ENCODE data around the gene MYO3A.
"Not testable (repeated sequence)": the region's sequence is repeated elsewhere in the genome, so short reads cannot be mapped to it uniquely, and the experiment has no call there.

Gene MYO3A

DNA sequence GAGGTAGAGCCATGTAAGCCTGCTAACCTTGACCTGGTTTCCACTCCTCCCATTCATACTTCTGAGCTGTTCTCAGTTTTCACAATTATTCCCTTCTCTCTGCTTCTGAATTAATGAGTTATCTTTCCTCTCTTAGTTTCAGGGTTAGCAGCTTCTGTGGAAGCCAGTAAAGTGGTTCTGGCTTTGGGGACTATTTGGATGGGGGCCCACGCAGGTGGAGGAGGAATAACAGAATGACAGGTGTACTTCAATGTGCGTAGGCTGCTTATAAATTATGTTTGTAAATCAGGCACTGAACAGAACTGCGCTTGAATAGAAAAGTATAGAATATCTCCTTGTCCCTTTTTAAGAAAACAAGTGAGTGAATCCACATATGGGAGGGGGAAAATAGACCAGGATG lies 153.6 kb downstream of the MYO3A start:
- DNase-seq (ENCODE audit: low read depth in 2 of 3, low spot score in 2 of 3) = no peak

DNA sequence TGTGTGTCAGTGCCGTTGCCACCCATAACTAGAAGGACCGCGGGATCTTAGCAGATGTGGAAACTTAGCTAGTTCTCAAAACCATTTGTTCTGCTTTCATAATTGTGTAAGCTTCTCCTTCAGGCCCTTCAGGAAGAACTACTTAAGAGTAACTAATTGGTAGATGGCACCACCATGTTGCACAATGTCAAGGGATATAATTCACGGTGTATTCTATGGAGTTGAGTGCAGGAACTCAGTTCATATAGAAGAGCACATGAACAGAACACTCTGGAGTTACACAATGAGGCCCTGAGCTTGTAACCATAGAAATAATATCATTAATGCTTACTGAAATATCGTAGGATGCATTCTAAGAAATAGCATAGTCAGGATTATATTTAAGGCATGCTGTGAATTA lies 156.0 kb downstream of the MYO3A start:
- DNase-seq (ENCODE audit: low read depth in 2 of 3, low spot score in 2 of 3) = no peak

DNA sequence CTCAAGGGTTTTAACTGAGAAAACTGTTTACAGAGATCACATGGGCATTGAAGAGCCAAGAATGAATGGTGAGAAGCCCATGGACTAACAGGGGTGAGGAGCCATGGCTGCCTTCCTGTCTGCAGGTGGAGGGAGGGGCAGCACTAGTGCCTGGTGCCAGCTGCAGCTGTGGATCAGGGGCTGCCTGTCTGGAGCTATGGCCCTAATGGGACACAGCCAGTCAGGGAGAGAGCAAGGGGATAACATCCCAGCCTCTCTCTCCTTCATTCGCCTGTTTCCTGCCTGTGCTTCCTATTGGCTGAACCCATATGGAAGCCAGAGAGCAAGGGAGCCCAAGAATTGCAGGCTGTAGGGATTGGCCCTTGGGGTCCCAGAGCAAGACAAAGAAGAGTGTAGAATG lies 156.7 kb downstream of the MYO3A start:
- no peak for DNase-seq (ENCODE audit: low read depth in 2 of 3, low spot score in 2 of 3)

DNA sequence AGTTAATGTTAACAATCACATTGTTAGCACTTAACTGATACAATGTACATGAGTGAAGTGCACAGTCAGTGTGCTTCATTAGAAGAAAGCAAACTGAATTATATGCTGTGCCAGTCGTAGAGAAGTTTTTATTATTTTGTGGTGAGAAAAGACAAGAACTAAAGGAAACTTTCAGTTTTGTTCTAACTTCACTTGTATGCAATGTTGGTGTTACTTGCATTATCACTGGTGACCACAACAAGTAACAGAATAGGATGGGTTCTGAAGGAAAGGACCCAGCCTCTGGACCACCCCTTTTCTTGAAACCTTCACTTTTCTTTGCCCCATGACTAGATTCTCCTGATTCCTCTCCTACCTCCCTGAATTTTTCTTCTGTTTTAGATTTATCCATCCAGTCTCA lies 159.2 kb downstream of the MYO3A start:
- no peak for DNase-seq (ENCODE audit: low read depth in 2 of 3, low spot score in 2 of 3)

DNA sequence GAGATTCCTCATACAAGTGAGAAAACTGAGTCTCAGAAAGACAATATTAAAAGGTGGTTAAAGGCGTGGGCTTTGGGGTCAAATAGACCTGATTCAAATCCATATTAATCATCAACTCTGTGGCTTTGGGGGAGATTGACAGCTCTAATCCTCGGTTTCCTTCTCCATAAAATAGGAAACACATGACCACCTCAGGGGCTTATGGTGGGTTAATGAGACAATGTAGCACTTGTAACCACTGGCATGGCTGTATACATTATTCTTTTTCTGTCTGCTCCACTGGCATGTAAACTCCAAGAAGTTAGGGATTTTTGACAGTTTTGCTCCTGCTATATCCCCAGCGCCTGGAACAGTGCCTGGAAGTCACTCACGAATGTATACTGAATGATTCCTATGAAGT lies 161.8 kb downstream of the MYO3A start:
- DNase-seq (ENCODE audit: low read depth in 2 of 3, low spot score in 2 of 3) = no peak

DNA sequence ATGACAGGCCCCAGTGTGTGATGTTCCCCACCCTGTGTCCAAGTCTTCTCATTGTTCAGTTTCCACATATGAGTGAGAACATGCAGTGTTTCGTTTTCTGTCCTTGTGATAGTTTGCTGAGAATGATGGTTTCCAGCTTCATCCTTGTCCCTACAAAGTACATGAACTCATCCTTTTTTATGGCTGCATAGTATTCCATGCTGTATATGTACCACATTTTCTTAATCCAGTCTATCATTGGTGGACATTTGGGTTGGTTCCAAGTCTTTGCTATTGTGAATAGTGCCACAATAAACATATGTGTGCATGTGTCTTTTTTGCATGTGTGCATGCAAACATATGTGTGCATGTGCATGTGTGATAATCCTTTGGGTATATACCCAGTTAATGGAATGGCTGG lies 163.5 kb downstream of the MYO3A start:
- not testable (repeated sequence) for DNase-seq (ENCODE audit: low read depth in 2 of 3, low spot score in 2 of 3)

DNA sequence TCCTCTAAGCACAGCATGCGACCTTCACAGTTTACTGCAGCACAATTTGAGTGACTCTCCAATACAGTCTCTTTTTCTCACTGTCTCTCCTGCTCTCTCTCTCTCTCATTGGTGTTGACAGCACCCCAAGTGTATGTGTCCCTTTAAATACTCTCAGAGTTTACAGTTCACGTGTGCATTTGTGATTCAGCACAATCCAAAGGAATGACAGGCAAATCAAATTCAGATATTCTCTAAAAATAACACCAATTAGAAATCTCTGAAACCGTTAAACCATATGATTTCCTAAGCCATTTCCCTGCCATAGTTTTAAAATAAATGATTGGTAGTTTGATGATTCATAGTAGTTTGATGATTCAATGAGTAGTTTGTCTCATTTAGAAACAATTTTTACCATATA lies 178.5 kb downstream of the MYO3A start:
- no peak for DNase-seq (ENCODE audit: low read depth in 2 of 3, low spot score in 2 of 3)

DNA sequence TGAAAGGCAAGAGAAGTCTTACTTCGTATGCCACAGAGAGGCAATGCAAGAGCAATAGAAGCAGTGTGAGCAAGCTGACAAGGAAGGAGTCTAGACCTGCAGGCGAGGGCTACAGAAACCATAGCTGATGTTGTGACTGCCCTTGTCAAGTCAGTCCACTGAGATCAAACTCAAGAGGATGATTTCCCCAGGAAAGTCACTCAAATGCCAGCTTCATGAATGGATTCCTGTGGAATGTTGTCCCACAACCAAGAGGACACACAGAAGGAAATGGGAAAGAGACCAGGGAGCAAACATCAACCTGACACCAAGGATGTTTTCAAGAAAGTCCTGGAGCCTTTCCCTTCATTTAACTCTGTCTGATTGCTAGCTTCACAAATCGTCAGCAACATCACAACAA lies 204.6 kb downstream of the MYO3A start:
- no peak for DNase-seq (ENCODE audit: low read depth in 2 of 3, low spot score in 2 of 3)

DNA sequence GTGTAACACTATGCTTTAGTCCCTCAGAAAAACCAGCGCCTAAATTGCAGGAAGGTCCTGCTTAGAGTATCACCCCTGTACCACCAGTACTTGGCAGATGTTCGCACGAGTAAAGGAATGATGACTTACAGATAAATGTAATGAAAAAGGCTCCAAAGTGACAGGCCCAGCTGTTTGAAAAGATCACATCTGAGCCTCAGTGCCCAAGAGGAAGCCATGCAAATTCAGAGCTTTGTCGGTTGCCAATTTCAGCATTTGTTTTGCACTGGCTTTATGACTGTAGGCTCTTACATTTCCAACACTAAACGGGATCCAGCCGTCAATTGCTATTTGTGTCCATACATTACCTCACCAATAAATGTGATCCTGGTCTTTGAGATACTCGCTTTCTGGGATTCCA lies 222.0 kb downstream of the MYO3A start:
- no peak for DNase-seq (ENCODE audit: low read depth in 2 of 3, low spot score in 2 of 3)

DNA sequence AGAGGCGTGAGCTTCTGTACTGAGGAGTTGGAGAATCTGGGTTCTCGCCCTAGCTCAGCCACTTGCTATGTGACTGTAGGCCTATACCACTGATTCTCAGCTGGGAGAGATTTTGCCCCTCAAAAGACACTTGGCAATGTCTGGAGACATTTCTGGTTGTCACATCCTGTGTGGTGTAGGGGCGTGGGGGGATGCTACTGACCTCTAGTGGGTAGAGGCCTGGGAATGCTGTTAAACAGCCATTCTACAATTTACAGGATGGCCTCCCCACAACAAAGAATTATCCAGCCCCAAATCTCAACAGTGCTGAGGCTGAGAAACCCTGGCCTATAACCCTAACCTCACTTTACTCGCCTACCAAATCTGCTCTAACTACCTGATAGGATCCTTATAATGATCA lies 223.7 kb downstream of the MYO3A start:
- DNase-seq (ENCODE audit: low read depth in 2 of 3, low spot score in 2 of 3) = no peak

DNA sequence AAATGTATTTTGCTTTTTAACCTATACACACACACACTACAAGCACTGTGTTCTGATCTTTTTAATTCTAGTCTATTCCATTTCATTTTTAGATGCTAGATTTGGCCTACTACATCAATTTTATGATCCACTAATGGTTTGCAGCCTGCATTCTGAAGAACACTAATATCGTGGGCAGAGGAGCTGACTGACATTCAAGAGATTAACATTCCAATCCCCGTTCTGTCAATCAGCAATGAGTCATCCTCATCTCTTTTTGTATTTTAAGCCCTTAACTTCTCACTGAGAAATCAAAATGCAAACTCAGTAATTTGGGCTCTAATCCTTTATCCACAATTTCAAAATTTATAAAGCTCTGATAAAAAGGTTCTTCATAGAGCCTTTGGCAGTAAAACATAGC lies 235.4 kb downstream of the MYO3A start:
- DNase-seq (ENCODE audit: low read depth in 2 of 3, low spot score in 2 of 3) = no peak

DNA sequence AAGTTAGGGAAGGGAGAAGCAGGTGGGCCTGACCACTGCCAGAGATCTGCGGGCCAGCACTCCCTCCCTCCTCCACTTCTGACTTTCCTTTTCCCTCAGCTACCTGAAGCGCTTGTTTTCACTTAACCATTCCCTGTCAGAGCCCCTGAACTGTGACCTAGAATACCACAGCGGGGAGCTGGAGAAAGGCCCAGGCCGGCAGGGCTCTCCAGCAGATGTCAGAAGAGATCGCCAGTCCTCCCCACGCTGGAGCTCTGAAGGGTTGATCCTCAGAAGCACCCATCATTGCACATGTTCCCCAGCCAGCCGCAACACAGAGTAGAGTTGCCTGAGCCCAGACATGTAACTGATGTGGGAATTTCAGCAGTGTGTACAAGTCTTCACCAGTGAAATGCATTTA lies 238.1 kb downstream of the MYO3A start:
- no peak for DNase-seq (ENCODE audit: low read depth in 2 of 3, low spot score in 2 of 3)

DNA sequence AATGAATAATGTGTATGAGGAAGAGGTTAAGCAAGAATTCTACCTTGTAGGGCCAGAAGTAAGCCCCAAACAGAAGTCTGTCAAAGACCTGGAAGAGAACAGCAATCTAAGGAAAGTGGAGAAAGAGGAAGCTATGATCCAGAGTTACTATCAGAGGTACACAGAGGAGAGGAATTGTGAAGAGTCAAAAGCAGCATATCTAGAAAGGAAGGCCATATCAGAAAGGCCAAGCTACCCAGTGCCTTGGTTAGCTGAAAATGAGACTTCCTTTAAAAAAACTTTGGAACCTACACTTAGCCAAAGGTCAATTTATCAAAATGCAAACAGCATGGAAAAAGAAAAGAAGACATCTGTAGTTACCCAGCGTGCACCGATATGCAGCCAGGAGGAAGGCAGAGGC lies 239.8 kb downstream of the MYO3A start:
- DNase-seq (ENCODE audit: low read depth in 2 of 3, low spot score in 2 of 3) = no peak

DNA sequence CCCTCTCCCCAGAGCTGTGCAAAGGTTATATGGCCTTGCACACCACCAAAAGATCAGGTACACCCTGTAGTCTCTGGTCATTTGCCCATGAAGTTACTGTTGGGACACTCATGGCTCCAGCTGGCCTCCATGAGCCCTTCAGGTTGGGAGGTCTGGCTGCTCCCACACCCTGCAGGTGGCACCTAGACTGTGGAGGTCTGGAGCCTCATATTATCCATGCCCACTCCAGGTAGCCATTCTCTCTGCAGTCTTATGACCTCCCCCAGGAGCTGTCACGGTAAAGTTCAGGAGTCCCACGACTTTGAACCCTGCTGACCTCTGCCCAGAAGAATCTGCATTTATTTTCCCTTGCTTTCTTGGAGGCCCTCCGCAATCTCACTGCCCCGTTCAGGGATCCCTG lies 243.3 kb downstream of the MYO3A start:
- no peak for DNase-seq (ENCODE audit: low read depth in 2 of 3, low spot score in 2 of 3)

DNA sequence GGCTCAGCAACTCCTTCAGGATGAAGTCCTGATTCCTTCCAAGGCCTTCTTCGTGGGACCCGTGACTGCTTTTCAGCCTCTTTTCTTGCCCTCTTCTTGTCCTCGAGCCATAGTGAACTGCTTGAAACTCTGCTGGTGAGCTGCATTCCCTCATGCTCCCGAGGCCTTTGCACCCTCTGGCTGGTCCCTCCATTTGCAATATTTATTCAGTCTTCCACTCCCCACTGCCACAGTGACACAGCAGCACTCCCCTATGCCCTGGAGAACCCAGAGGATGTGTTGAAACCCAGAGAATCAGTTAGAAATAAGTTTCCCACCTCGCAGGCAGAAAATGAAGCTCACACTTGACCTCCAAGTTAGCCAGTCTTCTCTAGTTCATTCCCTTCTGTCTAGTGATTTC lies 260.2 kb downstream of the MYO3A start:
- DNase-seq (ENCODE audit: low read depth in 2 of 3, low spot score in 2 of 3) = no peak

DNA sequence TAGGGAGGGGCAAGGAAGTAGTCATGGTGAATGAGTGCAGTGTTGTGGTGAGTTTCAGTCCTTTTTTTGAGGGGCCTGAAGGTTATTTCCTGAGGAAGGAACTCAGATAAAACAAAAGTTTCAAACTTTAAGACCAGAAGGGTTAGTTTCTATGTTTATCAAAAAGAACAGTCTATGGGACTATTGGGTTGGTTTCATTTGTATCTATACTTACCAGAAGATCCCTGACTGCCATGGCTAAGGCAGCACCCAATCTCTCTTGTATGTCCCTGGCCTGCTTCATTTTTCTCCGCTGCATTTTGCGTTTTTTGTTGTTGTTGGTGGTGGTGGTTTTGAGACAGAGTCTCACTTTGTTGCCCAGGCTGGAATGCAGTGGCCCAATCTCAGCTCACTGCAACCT lies 263.2 kb downstream of the MYO3A start:
- DNase-seq (ENCODE audit: low read depth in 2 of 3, low spot score in 2 of 3) = no peak

DNA sequence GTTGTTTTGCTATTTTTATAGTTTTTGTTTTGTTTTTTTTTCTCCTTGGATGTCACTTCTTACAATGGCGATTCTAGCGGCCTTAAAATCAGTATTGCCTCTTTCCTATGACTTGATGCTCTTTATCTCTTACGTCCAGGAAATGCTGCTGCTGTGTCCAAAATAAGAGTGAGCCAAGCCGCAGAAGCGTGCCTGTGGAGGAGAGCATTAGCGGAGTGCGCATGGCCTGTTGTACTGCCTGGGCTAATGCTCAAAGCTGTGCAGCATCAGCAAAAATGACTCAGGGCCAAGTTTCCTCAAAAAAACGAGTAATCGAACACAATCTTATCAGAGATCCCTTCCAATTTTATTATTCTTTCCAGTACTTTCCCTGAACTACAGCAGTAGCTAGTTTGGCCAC lies 264.1 kb downstream of the MYO3A start:
- DNase-seq (ENCODE audit: low read depth in 2 of 3, low spot score in 2 of 3) = no peak

DNA sequence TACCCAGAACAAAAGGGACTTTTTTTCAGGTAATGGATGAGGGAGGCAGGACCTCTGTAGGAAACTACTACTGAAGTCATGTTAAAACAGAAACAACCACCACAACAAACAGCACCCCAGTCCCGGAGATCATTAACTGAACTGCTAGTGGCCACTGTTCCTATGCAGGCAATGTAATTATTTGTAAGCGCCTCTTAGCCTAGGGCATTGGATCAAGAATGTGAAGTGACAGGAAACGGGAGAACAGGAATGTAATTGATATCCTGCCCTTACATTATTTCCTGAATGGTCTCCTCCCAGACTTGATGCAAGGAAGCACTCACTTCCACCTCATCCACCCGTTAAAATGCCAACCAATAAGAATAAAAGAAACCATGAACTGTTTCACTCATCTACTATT lies 265.8 kb downstream of the MYO3A start:
- DNase-seq (ENCODE audit: low read depth in 2 of 3, low spot score in 2 of 3) = no peak

DNA sequence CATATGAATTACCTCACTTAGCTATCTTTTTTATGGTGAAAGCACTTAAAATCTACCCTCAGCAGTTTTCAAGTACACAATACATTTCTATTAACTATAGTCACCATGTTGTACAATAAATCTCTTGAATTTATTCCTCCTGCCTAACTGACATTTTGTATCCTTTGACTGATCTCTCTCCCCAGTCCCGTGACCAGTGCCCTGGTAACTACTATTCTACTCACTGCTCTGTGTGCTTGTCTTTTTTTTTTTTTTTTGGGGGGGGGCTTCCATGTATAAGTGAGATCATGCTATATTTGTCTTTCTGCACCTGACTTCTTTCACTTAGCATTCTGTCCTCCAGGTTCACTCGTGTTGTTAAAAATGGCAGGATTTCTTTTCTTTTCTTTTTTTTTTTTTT lies 271.2 kb downstream of the MYO3A start:
- DNase-seq (ENCODE audit: low read depth in 2 of 3, low spot score in 2 of 3) = no peak

DNA sequence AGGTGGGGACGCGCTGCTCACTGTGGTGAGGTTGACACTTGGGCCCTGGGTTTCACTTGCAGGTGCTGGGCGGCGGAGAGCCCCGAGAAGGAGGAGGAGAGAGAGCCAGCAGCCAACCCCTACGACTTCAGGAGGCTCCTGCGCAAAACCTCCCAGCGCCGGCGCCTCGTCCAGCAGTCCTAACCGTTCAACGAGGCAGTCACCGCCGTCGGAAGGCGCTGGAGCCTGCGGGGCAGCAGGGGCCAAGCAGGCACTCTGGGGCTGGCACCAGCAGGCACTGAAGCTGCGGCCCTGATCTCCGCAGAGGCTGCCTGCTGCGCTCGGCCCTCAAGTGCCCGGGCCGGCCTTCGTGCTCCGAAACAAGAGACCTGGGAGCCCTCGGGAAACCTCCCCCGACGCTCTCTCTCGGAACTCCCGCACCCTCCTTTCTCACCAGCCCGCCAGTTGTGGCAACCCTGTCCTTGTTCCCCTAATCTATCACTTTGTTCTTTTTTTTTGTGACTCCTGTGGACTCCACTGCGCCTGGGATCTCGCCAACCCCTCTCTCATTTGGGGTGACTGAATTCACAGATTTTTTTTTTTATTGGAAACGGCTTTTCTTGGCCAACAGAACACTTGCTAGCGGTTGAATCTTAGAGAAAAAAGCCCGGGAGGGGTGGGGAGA lies 277.9 kb downstream of the MYO3A start:
- no peak for DNase-seq (ENCODE audit: low read depth in 2 of 3, low spot score in 2 of 3)

DNA sequence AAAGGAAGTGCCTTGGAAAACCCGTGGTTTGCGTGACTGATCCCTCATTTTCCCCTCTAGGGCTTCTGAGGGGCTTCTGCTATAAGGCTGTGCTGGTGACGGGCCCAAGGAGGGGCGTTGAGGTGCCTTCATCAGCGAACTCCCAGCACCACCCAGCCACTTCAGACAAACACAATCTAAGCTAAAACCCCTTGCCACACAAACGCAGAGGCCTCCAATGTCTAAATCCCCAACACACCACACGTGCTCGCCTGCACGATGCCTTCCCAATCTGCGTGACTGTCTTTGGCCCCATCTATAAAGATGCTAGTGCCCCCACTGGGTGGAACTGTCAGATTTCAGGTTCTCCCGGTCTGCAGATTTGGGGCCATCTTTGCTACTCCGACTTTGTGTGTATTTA lies 278.5 kb downstream of the MYO3A start:
- no peak for DNase-seq (ENCODE audit: low read depth in 2 of 3, low spot score in 2 of 3)

DNA sequence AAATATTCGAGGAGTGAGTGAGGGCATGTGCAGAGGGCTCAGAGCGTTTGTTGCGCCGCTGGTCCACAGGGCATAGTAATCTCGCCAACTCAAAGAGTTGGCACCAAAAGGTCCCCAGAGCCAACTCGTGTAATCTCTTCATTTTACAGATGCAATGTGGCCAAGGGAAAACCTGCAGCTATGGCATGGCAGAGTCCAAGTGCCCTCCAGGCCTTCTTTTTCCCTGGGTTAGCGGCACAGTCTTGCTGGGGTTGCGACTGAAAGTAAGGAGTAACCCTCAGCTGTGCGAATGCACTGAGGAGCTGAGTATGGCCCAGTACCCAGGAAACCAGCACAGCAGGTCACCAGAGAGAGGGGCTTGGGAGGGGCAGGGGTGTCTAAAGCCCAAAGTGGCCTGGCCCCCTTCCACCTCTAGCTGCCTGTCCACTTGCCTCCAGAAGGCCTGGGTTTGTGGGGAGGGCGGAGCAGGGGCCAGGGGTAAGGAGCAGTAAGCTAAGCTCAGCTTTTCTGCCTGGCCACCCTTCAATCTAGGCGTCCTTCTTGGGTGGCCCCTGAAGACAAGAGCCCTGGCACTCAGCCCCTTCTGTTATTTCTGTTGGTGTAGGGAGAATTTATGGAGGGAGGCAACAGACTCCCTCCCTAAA lies 279.2 kb downstream of the MYO3A start:
- no peak for DNase-seq (ENCODE audit: low read depth in 2 of 3, low spot score in 2 of 3)

DNA sequence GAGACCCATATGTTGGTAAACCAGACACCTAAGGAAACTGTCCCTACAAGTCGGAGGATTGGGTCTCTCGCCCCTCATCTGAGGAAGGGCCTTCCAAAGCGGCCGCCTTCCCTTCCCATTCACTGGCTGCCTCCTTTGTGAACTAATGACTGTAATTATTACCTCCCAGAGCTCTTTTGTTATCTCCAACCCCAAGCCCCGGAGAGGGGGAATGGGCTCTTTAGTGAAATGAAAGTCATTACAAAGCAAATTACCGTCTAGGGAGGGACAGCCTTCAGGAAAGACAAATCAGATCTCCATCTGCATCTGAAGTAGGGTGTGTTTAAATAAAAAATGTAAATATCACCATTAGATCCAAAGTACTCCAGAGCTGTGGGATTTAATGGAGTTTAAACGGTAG lies 280.0 kb downstream of the MYO3A start:
- DNase-seq (ENCODE audit: low read depth in 2 of 3, low spot score in 2 of 3) = no peak
